Panc1 (cell line): ENCODE data around the gene FHL2. TPM values are rescaled to one million over a fixed set of nuclear protein-coding genes. Genes with fewer than 3 reads are reported as not detected.
"Not testable (repeated sequence)": the region's sequence is repeated elsewhere in the genome, so short reads cannot be mapped to it uniquely, and the experiment has no call there.

ENCODE experiments used
- ATAC-seq: fragments of 200-7000 bp; cut with Tn5 transposase; 2 replicates; pipeline ENCODE4 v1.9.1; 2020; ENCODE audit warnings: mild to moderate bottlenecking, moderate library complexity
- BruUV-seq: library from RNA; stranded (reverse); fragments of 400-500 nt; replicated peaks from 2 replicates; lab custom pipeline; 2021; lab: Mats Ljungman, UMichigan
- CTCF ChIA-PET: fragments of 300-600 bp; sonication (Branson Sonifier 250); formaldehyde crosslinking; loops from one replicate; lab custom pipeline; 2022; ENCODE audit warnings: antibody characterized with exemption; lab: Charles Lee
- POLR2A ChIA-PET: fragments of 300-600 bp; sonication (Branson Sonifier 250); formaldehyde crosslinking; loops from one replicate; lab custom pipeline; 2022; ENCODE audit warnings: antibody characterized with exemption; lab: Charles Lee
- DNase-seq: peaks from one replicate; pipeline ENCODE4 v3.0.0-alpha.2; 2010; ENCODE audit warnings: low read depth, low spot score
- H3K27ac ChIP-seq: 2 replicates; pipeline ENCODE4 v1.5.1; 2011; ENCODE audit warnings: mild to moderate bottlenecking, low read length, inconsistent platforms
- H3K27me3 ChIP-seq: fragments of 200-500 bp; sonication (Bioruptor generic); 2 replicates; pipeline ENCODE4 v1.6.0; 2014; ENCODE audit warnings: low read length, inconsistent platforms; ENCODE audit not compliant: control insufficient read depth, insufficient read depth
- H3K36me3 ChIP-seq: fragments of 200-500 bp; sonication (Bioruptor generic); 2 replicates; pipeline ENCODE4 v1.5.1; 2014; ENCODE audit warnings: inconsistent platforms, mild to moderate bottlenecking, low read length, moderate library complexity; ENCODE audit not compliant: control insufficient read depth, insufficient read depth
- H3K4me1 ChIP-seq: 2 replicates; pipeline ENCODE4 v1.5.1; 2011; ENCODE audit warnings: inconsistent platforms, mild to moderate bottlenecking, low read length, moderate library complexity; ENCODE audit not compliant: control insufficient read depth, insufficient read depth
- H3K4me3 ChIP-seq, 2 experiments: 2 replicates each; pipeline ENCODE4 v1.5.1; 2011 to 2012; ENCODE audit warnings: low read depth in 2 of 2, low read length in 2 of 2, mild to moderate bottlenecking in 2 of 2, inconsistent platforms in 1 of 2, moderate library complexity in 1 of 2
- H3K9me3 ChIP-seq: fragments of 200-500 bp; sonication (Bioruptor generic); 2 replicates; pipeline ENCODE4 v1.5.1; 2014; ENCODE audit warnings: low read depth, mild to moderate bottlenecking, inconsistent platforms, low read length, moderate library complexity; ENCODE audit not compliant: control insufficient read depth, insufficient read depth
- POLR2AphosphoS5 ChIP-seq: IDR thresholded peaks from 2 replicates; pipeline ENCODE4 v1.6.1; 2012; ENCODE audit warnings: mild to moderate bottlenecking, low read depth, low read length, moderate library complexity
- SIN3A ChIP-seq: IDR thresholded peaks from 2 replicates; pipeline ENCODE4 v1.6.1; 2012; ENCODE audit warnings: low read depth, mild to moderate bottlenecking, low read length, moderate library complexity, borderline replicate concordance; ENCODE audit not compliant: insufficient read depth
- TCF7L2 ChIP-seq: IDR thresholded peaks from 2 replicates; pipeline ENCODE4 v1.6.1; 2011; ENCODE audit warnings: mild to moderate bottlenecking, low read depth, low read length, inconsistent platforms
- in situ Hi-C: cut with HindIII; loops from 2 replicates; pipeline ENCODE4 v1.10.0; 2016; ENCODE audit warnings: low sequenced_read_pairs, low pct_unique_long_range_greater_than_20kb
- intact Hi-C: fragments of 100-400 bp; cut with micrococcal nuclease; formaldehyde crosslinking; loops from one replicate; pipeline ENCODE4 v1.10.0; 2022; ENCODE audit not compliant: unreplicated experiment
- total RNA-seq: library from RNA; stranded (reverse); gene quantifications from one replicate; pipeline ENCODE4 v1.2.1, GENCODE V29; 2021; ENCODE audit not compliant: unreplicated experiment
- TF ChIP-seq, protein P1 (sequence below): fragments of 450-650 bp; IDR thresholded peaks from 2 replicates; pipeline ENCODE4 v1.5.1; 2017; ENCODE audit warnings: mild to moderate bottlenecking
- TF ChIP-seq, protein P2 (sequence below), 2 experiments: IDR thresholded peaks; 2 replicates each; pipeline ENCODE4 v1.6.1; 2011 to 2012; ENCODE audit warnings: low read depth in 2 of 2, control low read depth in 1 of 2, low read length in 1 of 2, mild to moderate bottlenecking in 1 of 2, moderate library complexity in 1 of 2; ENCODE audit not compliant: insufficient read depth in 1 of 2

FHL2 gene
- total RNA-seq, 1 experiment from 2014 or later = 378 TPM

DNA sequence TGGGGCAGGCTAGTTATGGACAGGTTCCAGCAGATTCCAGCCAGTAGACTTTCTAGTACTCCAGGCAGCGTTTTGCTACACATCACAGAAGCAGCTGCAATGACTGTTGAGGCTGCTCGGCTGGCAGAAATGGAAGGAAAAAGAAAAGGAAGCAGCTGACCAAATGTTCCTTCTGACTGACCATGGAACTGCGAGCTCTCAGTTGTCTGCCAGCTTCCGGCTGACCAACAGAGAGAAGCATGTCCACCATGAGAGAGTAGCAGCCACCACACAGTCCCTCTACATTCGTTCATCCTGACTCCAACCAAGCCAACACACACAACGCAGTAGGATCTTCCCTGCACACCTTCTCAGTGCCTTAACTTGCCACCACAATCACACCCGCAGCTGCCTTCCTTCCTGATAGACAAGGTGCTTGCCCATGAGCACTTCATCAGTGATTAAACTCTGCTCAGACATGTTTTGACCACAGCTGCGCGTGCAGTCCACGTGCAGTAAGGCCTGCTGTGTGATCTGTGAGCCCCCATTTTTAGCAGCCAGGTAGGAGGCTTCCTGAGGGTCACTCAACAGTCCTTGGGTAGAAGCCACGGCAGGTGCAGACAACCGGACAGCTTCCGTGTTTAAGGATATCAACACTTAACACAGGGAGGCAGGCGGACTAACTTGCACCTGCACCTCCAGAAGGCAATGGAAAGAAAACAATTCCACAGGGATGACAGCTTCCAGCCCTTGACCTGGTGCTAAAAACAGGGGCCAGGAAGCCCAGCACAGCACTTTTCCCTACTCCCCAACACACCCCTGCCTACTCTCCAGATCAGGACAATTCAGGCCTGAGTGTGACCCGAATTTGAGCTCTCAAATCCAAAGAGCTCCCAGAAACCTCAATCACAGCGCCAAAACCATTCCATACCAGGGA, 70.3 kb downstream of the FHL2 start:
- TF ChIP-seq, protein P1, sequence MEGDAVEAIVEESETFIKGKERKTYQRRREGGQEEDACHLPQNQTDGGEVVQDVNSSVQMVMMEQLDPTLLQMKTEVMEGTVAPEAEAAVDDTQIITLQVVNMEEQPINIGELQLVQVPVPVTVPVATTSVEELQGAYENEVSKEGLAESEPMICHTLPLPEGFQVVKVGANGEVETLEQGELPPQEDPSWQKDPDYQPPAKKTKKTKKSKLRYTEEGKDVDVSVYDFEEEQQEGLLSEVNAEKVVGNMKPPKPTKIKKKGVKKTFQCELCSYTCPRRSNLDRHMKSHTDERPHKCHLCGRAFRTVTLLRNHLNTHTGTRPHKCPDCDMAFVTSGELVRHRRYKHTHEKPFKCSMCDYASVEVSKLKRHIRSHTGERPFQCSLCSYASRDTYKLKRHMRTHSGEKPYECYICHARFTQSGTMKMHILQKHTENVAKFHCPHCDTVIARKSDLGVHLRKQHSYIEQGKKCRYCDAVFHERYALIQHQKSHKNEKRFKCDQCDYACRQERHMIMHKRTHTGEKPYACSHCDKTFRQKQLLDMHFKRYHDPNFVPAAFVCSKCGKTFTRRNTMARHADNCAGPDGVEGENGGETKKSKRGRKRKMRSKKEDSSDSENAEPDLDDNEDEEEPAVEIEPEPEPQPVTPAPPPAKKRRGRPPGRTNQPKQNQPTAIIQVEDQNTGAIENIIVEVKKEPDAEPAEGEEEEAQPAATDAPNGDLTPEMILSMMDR = no peak
- in situ Hi-C loops (no loop called here), intact Hi-C loops (no loop called here)
- no TSS peak for BruUV-seq
- CTCF ChIA-PET = no interaction called here
- DNase-seq = no peak
- no peaks in the 10 kb centered on the region for H3K9me3 ChIP-seq
- POLR2A ChIA-PET = interaction anchor here (0.5 to 0.6 kb wide), 3 partner anchors 9 to 271 kb away, joined by 3 to 6 read pairs (median 3); partner anchors contain the start of gene C2orf49
- H3K4me1 ChIP-seq = peaks cover 35% of the 10 kb centered on the region
- peak; percentile 38 for ATAC-seq
- H3K4me3 ChIP-seq = peak overlapping the region; percentile 66 to 87
- H3K36me3 ChIP-seq = no peaks in the 10 kb centered on the region
- H3K27me3 ChIP-seq = no peaks in the 10 kb centered on the region
- H3K27ac ChIP-seq = peak overlapping the region; percentile 86

DNA sequence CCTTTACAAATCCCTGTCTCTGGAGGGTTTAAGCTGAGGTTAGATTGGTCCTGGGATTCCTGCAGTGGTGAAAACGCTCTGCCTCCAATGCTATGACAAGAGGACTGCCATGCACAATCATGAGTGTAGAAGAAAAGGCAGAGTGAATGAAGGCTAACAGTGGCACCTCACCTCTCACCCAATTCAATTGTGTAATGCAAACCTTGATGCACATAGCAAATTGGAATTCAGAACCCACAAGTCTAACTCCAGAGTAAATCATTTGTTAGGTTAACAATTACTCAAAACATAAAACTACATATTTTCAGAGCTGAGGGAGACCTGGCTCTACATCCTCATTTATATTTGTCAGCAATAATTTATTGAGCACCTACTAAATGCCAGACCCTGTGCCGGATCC, 71.2 kb downstream of the FHL2 start:
- Histone ChIP-seq H3K4me3 (no peak overlapping the region), H3K27ac (0 out of 2 replicates have a peak overlapping the region, but pooled peaks have one; percentile 13), H3K9me3 (no peaks in the 10 kb centered on the region), H3K4me1 (peaks cover 35% of the 10 kb centered on the region), H3K36me3 (no peaks in the 10 kb centered on the region), H3K27me3 (no peaks in the 10 kb centered on the region)
- in situ Hi-C loops = no loop called here
- CTCF ChIA-PET = no interaction called here
- TSS peak; percentile 70 for BruUV-seq
- TF ChIP-seq, protein P1 = no peak
- TF ChIP-seq, protein P2, sequence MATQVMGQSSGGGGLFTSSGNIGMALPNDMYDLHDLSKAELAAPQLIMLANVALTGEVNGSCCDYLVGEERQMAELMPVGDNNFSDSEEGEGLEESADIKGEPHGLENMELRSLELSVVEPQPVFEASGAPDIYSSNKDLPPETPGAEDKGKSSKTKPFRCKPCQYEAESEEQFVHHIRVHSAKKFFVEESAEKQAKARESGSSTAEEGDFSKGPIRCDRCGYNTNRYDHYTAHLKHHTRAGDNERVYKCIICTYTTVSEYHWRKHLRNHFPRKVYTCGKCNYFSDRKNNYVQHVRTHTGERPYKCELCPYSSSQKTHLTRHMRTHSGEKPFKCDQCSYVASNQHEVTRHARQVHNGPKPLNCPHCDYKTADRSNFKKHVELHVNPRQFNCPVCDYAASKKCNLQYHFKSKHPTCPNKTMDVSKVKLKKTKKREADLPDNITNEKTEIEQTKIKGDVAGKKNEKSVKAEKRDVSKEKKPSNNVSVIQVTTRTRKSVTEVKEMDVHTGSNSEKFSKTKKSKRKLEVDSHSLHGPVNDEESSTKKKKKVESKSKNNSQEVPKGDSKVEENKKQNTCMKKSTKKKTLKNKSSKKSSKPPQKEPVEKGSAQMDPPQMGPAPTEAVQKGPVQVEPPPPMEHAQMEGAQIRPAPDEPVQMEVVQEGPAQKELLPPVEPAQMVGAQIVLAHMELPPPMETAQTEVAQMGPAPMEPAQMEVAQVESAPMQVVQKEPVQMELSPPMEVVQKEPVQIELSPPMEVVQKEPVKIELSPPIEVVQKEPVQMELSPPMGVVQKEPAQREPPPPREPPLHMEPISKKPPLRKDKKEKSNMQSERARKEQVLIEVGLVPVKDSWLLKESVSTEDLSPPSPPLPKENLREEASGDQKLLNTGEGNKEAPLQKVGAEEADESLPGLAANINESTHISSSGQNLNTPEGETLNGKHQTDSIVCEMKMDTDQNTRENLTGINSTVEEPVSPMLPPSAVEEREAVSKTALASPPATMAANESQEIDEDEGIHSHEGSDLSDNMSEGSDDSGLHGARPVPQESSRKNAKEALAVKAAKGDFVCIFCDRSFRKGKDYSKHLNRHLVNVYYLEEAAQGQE (IDR thresholded peaks at IDR 0.05; ENCODE audit: insufficient read depth in 1 of 2, low read depth in 2 of 2, low read length in 1 of 2) = no peak
- TF ChIP-seq POLR2AphosphoS5 = no peak
- no peak for TF ChIP-seq SIN3A
- TF ChIP-seq TCF7L2 = no peak
- intact Hi-C loops = no loop called here
- POLR2A ChIA-PET = interaction anchor here (0.6 kb wide), 2 partner anchors 38 to 451 kb away, joined by 3 to 6 read pairs; no protein-coding TSS in a partner anchor
- no peak for DNase-seq
- ATAC-seq = no peak

DNA sequence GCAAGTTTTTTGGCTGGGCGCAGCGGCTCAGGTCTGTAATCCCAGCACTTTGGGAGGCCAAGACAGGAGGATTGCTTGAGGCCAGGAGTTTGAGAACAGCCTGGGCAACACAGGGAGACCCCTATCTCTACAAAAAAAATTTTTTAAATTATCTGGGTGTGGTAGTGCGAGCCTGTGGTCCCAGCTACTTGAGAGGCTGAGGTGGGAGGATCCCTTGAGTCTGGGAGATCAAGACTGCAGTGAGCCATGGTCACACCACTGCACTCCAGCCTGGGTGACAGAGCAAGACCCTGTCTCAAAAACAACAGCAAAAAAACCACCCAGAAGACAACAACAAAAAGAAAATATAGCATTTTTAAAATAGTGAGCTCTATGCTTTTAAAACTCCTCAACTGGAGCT, 71.6 kb downstream of the FHL2 start:
- POLR2A ChIA-PET = interaction anchor here (0.6 kb wide), 1 partner anchor 450 kb away, joined by 3 read pairs; no protein-coding TSS in a partner anchor
- H3K36me3 ChIP-seq, ATAC-seq, H3K9me3 ChIP-seq, H3K27ac ChIP-seq, in situ Hi-C loops, BruUV-seq, CTCF ChIA-PET, DNase-seq, H3K4me3 ChIP-seq, intact Hi-C loops, H3K27me3 ChIP-seq: not testable (repeated sequence)
- peaks cover 35% of the 10 kb centered on the region for H3K4me1 ChIP-seq
